Karpas-422 (cell line): ENCODE results near the gene FASTK. TPM values are rescaled to one million over a fixed set of nuclear protein-coding genes. Genes with fewer than 3 reads are reported as not detected.
A peak's percentile ranks its signal among the peaks of the same experiment; 100 is the strongest.

ENCODE experiments used
- DNase-seq: peaks from one replicate; pipeline ENCODE4 v3.0.0-alpha.2; 2015
- H2AFZ ChIP-seq: fragments of 200-600 bp; sonication (generic); 2 replicates; pipeline ENCODE4 v1.6.1; 2014; ENCODE audit warnings: antibody characterized with exemption, low read length, mixed read lengths
- H3K27ac ChIP-seq: fragments of 200-600 bp; sonication (generic); 2 replicates; pipeline ENCODE4 v1.5.1; 2014; ENCODE audit warnings: mild to moderate bottlenecking, low read length, moderate library complexity
- H3K27me3 ChIP-seq: fragments of 200-600 bp; sonication (generic); 2 replicates; pipeline ENCODE4 v1.6.1; 2014; ENCODE audit warnings: low read length, mixed read lengths
- H3K36me3 ChIP-seq: fragments of 200-600 bp; sonication (generic); 2 replicates; pipeline ENCODE4 v1.6.1; 2014; ENCODE audit warnings: low read length, mixed read lengths; ENCODE audit not compliant: insufficient read depth
- H3K4me1 ChIP-seq: fragments of 200-600 bp; sonication (generic); 2 replicates; pipeline ENCODE4 v1.6.1; 2014; ENCODE audit warnings: mild to moderate bottlenecking, low read length, mixed read lengths
- H3K4me2 ChIP-seq: fragments of 200-600 bp; sonication (generic); 2 replicates; pipeline ENCODE4 v1.6.1; 2014; ENCODE audit warnings: low read length, low read depth, mild to moderate bottlenecking; ENCODE audit not compliant: poor library complexity, severe bottlenecking
- H3K4me3 ChIP-seq: fragments of 200-600 bp; sonication (generic); 2 replicates; pipeline ENCODE4 v1.5.1; 2014; ENCODE audit warnings: mild to moderate bottlenecking, antibody characterized with exemption, low read length, mixed read lengths
- H3K79me2 ChIP-seq: fragments of 200-600 bp; sonication (generic); 2 replicates; pipeline ENCODE4 v1.6.1; 2014; ENCODE audit warnings: mild to moderate bottlenecking, low read length, mixed read lengths
- H3K9ac ChIP-seq: fragments of 200-600 bp; sonication (generic); 2 replicates; pipeline ENCODE4 v1.6.0; 2014; ENCODE audit warnings: low read length
- H3K9me2 ChIP-seq: fragments of 200-600 bp; sonication (generic), shearing (Covaris generic); replicated peaks from 2 replicates; pipeline ENCODE4 v1.6.0; 2014; ENCODE audit warnings: mild to moderate bottlenecking, low read length, moderate library complexity; ENCODE audit not compliant: insufficient read depth
- H3K9me3 ChIP-seq: fragments of 300-700, 200-600 bp; sonication (generic); 2 replicates; pipeline ENCODE4 v1.6.1; 2014; ENCODE audit warnings: low read length, mixed read lengths
- H4K20me1 ChIP-seq: fragments of 200-600 bp; sonication (generic); 2 replicates; pipeline ENCODE4 v1.6.1; 2014; ENCODE audit warnings: mild to moderate bottlenecking, antibody characterized with exemption, low read length, low read depth; ENCODE audit not compliant: insufficient read depth
- total RNA-seq: library from RNA; depleted of rRNA; stranded (reverse); fragments of >200 nt; shearing (Covaris generic); gene quantifications from 2 replicates; pipeline ENCODE4 v1.2.3, GENCODE V29; 2014; ENCODE audit warnings: low replicate concordance

The FASTK gene
- total RNA-seq, 1 experiment from 2014 or later = 48.8 TPM

DNA sequence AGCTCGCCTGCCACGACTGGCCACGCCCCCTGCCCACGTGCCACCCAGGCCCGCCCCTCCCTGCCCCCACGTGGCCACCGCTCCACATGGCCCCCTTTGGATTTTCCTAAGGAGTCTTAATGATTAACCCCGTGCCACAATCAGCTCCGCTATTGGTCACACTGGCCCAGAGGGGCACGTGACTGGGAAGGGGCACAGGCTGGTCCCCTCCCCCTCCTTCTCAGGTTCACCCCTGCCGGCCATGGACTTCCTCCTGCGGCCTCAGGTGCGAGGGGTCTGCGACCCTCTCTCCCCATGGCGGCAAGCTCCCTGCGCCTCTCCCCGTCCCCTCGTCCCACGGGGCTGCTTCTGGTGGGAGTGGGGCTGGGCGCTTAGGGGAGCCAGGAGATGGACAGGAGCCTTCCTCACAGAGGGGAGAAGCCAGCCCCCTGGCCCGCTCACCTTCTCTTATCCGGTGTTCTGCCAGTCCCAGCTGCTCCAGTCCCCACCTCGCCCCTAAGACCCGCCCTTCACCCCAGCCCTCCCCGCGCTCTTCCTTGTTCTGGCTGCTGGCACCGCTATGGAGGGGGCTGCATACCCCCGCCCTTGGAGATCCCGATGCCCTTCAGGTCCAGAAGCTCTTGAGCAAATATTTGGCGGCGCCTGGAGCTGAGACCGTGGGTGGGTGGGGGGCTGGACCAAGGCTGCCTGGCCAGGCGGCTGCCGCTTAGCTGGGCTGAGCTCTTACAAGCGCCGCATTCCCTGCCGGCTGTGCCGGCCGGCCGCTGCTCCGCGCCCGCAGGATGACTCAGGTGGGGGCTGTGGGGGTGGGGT lies 18.0 kb downstream of the FASTK start:
- Histone ChIP-seq H3K36me3 (no peaks in the 10 kb centered on the region), H4K20me1 (0 out of 2 replicates have a peak, but pooled peaks cover 5% of the 10 kb centered on the region), H3K27me3 (no peaks in the 10 kb centered on the region), H3K9me2 (no peaks in the 10 kb centered on the region), H3K4me2 (no peak overlapping the region), H3K27ac (no peak overlapping the region), H3K9ac (no peak overlapping the region), H3K4me3 (no peak overlapping the region), H3K4me1 (peaks cover 22% of the 10 kb centered on the region), H3K79me2 (peaks cover 29% of the 10 kb centered on the region), H2AFZ (no peak overlapping the region), H3K9me3 (no peaks in the 10 kb centered on the region)
- no peak for DNase-seq

DNA sequence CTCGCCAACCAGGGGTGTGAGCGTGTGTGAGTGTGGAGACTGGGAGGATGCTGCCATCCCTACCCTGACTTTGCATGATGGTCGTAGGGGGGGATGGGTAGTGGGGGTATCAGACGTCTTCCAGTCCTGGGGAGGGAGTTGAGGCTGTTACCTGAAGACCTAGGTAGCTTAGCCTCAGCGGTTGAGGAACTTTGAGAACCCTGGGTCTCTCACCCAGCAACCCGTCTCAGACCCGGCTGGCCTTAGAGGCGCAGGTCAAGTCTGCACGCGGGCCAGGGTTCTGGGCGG lies 18.6 kb downstream of the FASTK start:
- H3K4me2 ChIP-seq = no peak overlapping the region
- H3K79me2 ChIP-seq = peaks cover 30% of the 10 kb centered on the region
- no peaks in the 10 kb centered on the region for H3K9me2 ChIP-seq
- no peak overlapping the region for H2AFZ ChIP-seq
- H3K9me3 ChIP-seq = no peaks in the 10 kb centered on the region
- H3K9ac ChIP-seq = no peak overlapping the region
- no peak overlapping the region for H3K27ac ChIP-seq
- H3K4me3 ChIP-seq = no peak overlapping the region
- no peaks in the 10 kb centered on the region for H3K36me3 ChIP-seq
- 0 out of 2 replicates have a peak, but pooled peaks cover 5% of the 10 kb centered on the region for H4K20me1 ChIP-seq
- DNase-seq = no peak
- no peaks in the 10 kb centered on the region for H3K27me3 ChIP-seq
- peaks cover 24% of the 10 kb centered on the region for H3K4me1 ChIP-seq

GRCh38 chr7:151061213-151062110 lies 19.1 kb downstream of the FASTK start:
- Histone ChIP-seq H3K36me3 (no peaks in the 10 kb centered on the region), H3K4me2 (peak overlapping the region; percentile 73), H3K9ac (peak overlapping the region; percentile 89), H2AFZ (no peak overlapping the region), H3K4me1 (peaks cover 30% of the 10 kb centered on the region), H3K9me3 (no peaks in the 10 kb centered on the region), H3K4me3 (peak overlapping the region; percentile 87), H3K79me2 (peaks cover 32% of the 10 kb centered on the region), H3K27ac (0 out of 2 replicates have a peak overlapping the region, but pooled peaks have one; percentile 9), H3K9me2 (no peaks in the 10 kb centered on the region), H4K20me1 (0 out of 2 replicates have a peak, but pooled peaks cover 5% of the 10 kb centered on the region), H3K27me3 (no peaks in the 10 kb centered on the region)
- DNase-seq = no peak

DNA sequence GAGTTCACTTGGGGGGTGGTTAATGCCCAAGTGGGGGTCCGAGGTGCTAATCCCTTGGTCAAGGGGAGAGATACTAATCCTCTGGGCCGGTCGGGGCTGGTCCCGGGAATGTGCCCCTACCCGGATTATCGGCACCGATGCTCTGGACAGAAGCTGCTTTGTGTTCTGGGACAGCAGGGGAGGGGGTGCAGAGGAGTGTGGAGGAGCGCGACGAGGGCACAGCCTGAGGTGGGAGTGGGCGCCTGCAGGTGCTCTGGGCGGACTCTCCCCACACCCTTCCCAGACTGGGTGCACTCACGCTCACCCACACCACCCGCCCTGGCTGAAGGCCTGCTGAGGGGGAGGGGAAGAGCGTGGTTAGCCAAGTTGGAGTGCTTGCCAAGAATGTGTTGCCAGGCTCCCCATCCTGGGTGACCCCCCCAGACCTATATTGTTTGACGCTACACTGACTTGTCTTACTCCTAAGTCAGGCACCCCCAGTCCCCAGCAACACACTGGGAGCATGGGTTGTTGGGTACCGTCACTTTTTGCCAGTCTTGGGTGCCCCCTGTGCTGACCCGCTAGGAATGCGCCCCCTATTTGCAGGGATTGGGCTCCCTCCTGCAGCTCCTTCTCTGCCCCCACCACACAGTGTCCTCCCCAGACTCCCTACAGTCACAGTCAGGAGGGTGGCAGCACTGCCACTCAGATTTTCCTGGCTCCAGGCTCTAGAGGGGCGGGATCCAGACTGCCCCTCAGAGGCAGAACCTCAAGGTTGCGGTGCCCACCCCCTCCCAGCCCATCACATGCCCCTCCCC lies 20.0 kb downstream of the FASTK start:
- DNase-seq = peak; percentile 70
- no peaks in the 10 kb centered on the region for H3K9me3 ChIP-seq
- no peaks in the 10 kb centered on the region for H3K36me3 ChIP-seq
- peak overlapping the region; percentile 87 for H3K4me3 ChIP-seq
- peaks cover 32% of the 10 kb centered on the region for H3K79me2 ChIP-seq
- 0 out of 2 replicates have a peak, but pooled peaks cover 5% of the 10 kb centered on the region for H4K20me1 ChIP-seq
- peak overlapping the region; percentile 89 for H3K9ac ChIP-seq
- H3K4me2 ChIP-seq = peak overlapping the region; percentile 73
- H3K27me3 ChIP-seq = no peaks in the 10 kb centered on the region
- peaks cover 31% of the 10 kb centered on the region for H3K4me1 ChIP-seq
- H2AFZ ChIP-seq = no peak overlapping the region
- no peaks in the 10 kb centered on the region for H3K9me2 ChIP-seq
- H3K27ac ChIP-seq = peak overlapping the region; percentile 82

DNA sequence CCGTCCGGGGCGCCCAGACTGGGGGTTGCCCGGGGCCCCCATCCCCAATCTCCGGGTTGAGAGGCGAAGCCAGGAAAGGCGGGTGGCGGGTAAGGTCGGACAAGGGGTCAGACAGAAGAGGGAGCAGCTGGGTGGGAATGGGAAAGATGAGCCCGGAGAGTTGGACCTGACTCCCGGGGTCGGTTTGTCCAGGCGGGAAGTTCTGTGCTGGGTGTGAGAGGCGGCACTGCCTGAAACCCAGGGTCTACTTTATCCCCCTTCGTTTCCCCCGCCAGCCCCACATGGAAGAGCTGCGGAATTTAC lies 20.5 kb downstream of the FASTK start:
- Histone ChIP-seq H3K9me2 (no peaks in the 10 kb centered on the region), H3K4me3 (peak overlapping the region; percentile 87), H3K27me3 (no peaks in the 10 kb centered on the region), H3K4me1 (peaks cover 31% of the 10 kb centered on the region), H2AFZ (peak overlapping the region; percentile 76; the same call in 1 of the 2 replicates), H3K27ac (peak overlapping the region; percentile 82), H3K36me3 (no peaks in the 10 kb centered on the region), H3K79me2 (peaks cover 32% of the 10 kb centered on the region), H3K9ac (peak overlapping the region; percentile 89), H3K4me2 (peak overlapping the region; percentile 73), H4K20me1 (0 out of 2 replicates have a peak, but pooled peaks cover 5% of the 10 kb centered on the region), H3K9me3 (no peaks in the 10 kb centered on the region)
- DNase-seq = no peak

GRCh38 chr7:151059367-151060112 lies 21.1 kb downstream of the FASTK start, which contains the start of gene SLC4A2:
TSS of gene SLC4A2 (plus strand) at chr7:151059589. CDS start at chr7:151061988, 2,399 bp downstream.
- no peaks in the 10 kb centered on the region for H3K36me3 ChIP-seq
- peak within 1 kb of the TSS; percentile 87 for H3K4me3 ChIP-seq
- peak within 1 kb of the TSS; percentile 73 for H3K4me2 ChIP-seq
- no peaks in the 10 kb centered on the region for H3K9me2 ChIP-seq
- no peaks in the 10 kb centered on the region for H3K9me3 ChIP-seq
- no peaks in the 10 kb centered on the region for H3K27me3 ChIP-seq
- H3K79me2 ChIP-seq = peaks cover 32% of the 10 kb centered on the region
- peak within 1 kb of the TSS; percentile 82 for H3K27ac ChIP-seq
- peak within 1 kb of the TSS; percentile 89 for H3K9ac ChIP-seq
- peaks cover 31% of the 10 kb centered on the region for H3K4me1 ChIP-seq
- H2AFZ ChIP-seq = peak within 1 kb of the TSS; percentile 76; the same call in 1 of the 2 replicates
- H4K20me1 ChIP-seq = 0 out of 2 replicates have a peak, but pooled peaks cover 5% of the 10 kb centered on the region
- peak; percentile 90 for DNase-seq

GRCh38 chr7:151058781-151059366 lies 21.7 kb downstream of the FASTK start:
- peak overlapping the region; percentile 89 for H3K9ac ChIP-seq
- H2AFZ ChIP-seq = peak overlapping the region; percentile 70; the same call in 1 of the 2 replicates
- no peaks in the 10 kb centered on the region for H3K9me2 ChIP-seq
- H3K27ac ChIP-seq = peak overlapping the region; percentile 82
- peak; percentile 71 for DNase-seq
- peaks cover 31% of the 10 kb centered on the region for H3K4me1 ChIP-seq
- H4K20me1 ChIP-seq = 0 out of 2 replicates have a peak, but pooled peaks cover 5% of the 10 kb centered on the region
- peak overlapping the region; percentile 87 for H3K4me3 ChIP-seq
- no peaks in the 10 kb centered on the region for H3K27me3 ChIP-seq
- H3K4me2 ChIP-seq = peak overlapping the region; percentile 73
- H3K36me3 ChIP-seq = no peaks in the 10 kb centered on the region
- H3K79me2 ChIP-seq = peaks cover 32% of the 10 kb centered on the region
- no peaks in the 10 kb centered on the region for H3K9me3 ChIP-seq
